Keratinocyte (primary cell): ENCODE data around the gene OR10Z1. TPM values are rescaled to one million over a fixed set of nuclear protein-coding genes. Genes with fewer than 3 reads are reported as not detected.

Experiments used
- DNase-seq: peaks from one replicate; pipeline ENCODE4 v3.0.0-alpha.2; 2011; ENCODE audit warnings: low read depth, missing footprints, low spot score
- FAIRE-seq: peaks from 2 replicates; lab custom pipeline; 2011; peaks lifted over from hg19 to GRCh38; lab: Jason Lieb, UNC
- H2AFZ ChIP-seq: 2 replicates; pipeline ENCODE4 v1.6.0; 2012; ENCODE audit warnings: low read length, control low read depth, inconsistent platforms; ENCODE audit not compliant: control insufficient read depth
- H3K27ac ChIP-seq: 2 replicates; pipeline ENCODE4 v1.5.1; 2011; ENCODE audit warnings: low read length; ENCODE audit not compliant: control insufficient read depth, insufficient read depth
- H3K27me3 ChIP-seq: 3 replicates; pipeline ENCODE4 v1.6.0; 2011; ENCODE audit warnings: low read length; ENCODE audit not compliant: control insufficient read depth, insufficient read depth; ENCODE audit errors: extremely low read depth
- H3K36me3 ChIP-seq, 2 experiments: 2 replicates in 1 of 2; 3 replicates in 1 of 2; pipeline ENCODE4 v1.5.1; 2011; ENCODE audit warnings: low read length in 2 of 2, mild to moderate bottlenecking in 1 of 2; ENCODE audit not compliant: control insufficient read depth in 2 of 2, insufficient read depth in 2 of 2; ENCODE audit errors: extremely low read depth in 1 of 2
- H3K4me1 ChIP-seq: 3 replicates; pipeline ENCODE4 v1.5.1; 2011; ENCODE audit warnings: low read length; ENCODE audit not compliant: control insufficient read depth, insufficient read depth; ENCODE audit errors: extremely low read depth
- H3K4me2 ChIP-seq: 3 replicates; pipeline ENCODE4 v1.6.0; 2011; ENCODE audit warnings: low read depth, low read length; ENCODE audit not compliant: control insufficient read depth, insufficient read depth; ENCODE audit errors: extremely low read depth
- H3K4me3 ChIP-seq, 3 experiments: fragments of 200-600 bp in 1 of 3; sonication (generic) in 1 of 3; 2 replicates in 2 of 3; 3 replicates in 1 of 3; pipeline ENCODE4 v1.5.1; 2011 to 2016; ENCODE audit warnings: low read length in 3 of 3, mild to moderate bottlenecking in 3 of 3, control low read depth in 2 of 3, inconsistent platforms in 1 of 3, low read depth in 1 of 3, mixed read lengths in 1 of 3, mixed run types in 1 of 3, moderate library complexity in 1 of 3; ENCODE audit not compliant: control insufficient read depth in 2 of 3, insufficient read depth in 2 of 3; ENCODE audit errors: extremely low read depth in 1 of 3
- H3K79me2 ChIP-seq: 2 replicates; pipeline ENCODE4 v1.6.0; 2012; ENCODE audit warnings: low read length; ENCODE audit not compliant: control insufficient read depth, insufficient read depth
- H3K9ac ChIP-seq: 3 replicates; pipeline ENCODE4 v1.6.0; 2011; ENCODE audit warnings: low read length; ENCODE audit not compliant: control insufficient read depth, insufficient read depth; ENCODE audit errors: extremely low read depth
- H3K9me1 ChIP-seq: 3 replicates; pipeline ENCODE4 v1.6.0; 2011; ENCODE audit warnings: low read length; ENCODE audit not compliant: control insufficient read depth, insufficient read depth; ENCODE audit errors: extremely low read depth
- H3K9me3 ChIP-seq: 2 replicates; pipeline ENCODE4 v1.5.1; 2012; ENCODE audit warnings: low read depth, low read length; ENCODE audit not compliant: control insufficient read depth
- H4K20me1 ChIP-seq: 3 replicates; pipeline ENCODE4 v1.6.0; 2011; ENCODE audit warnings: low read length; ENCODE audit not compliant: control insufficient read depth, insufficient read depth; ENCODE audit errors: extremely low read depth
- EZH2 ChIP-seq: IDR thresholded peaks from one replicate; pipeline ENCODE4 v1.6.1; 2012; ENCODE audit warnings: inconsistent platforms, mild to moderate bottlenecking, low read length, moderate library complexity
- dilution Hi-C: fragments of 300-500 bp; cut with MboI; formaldehyde crosslinking; loops from one replicate; pipeline ENCODE4 v1.7.0; 2020; ENCODE audit warnings: low sequenced_read_pairs; ENCODE audit not compliant: extremely low pct_ligation_motif_present
- polyA plus RNA-seq, 5 experiments: library from polyadenylated mRNA; depleted of rRNA in 3 of 5; stranded (reverse) in 3 of 5; stranded (forward) in 1 of 5; unstranded in 1 of 5; fragments of >200 nt; gene quantifications; 1 replicate in 1 of 5; 2 replicates in 3 of 5; 3 replicates in 1 of 5; pipeline versions ENCODE4 v1.2.1 to v1.2.3, GENCODE V29; 2011 to 2012; ENCODE audit warnings: missing spikeins in 2 of 5, low read depth in 1 of 5, low replicate concordance in 1 of 5
- TF ChIP-seq, protein P1 (sequence below), 3 experiments: IDR thresholded peaks in 1 of 3; conservative IDR thresholded peaks in 1 of 3; optimal IDR thresholded peaks in 1 of 3; 2 replicates in 2 of 3; 3 replicates in 1 of 3; pipeline versions ENCODE3 to v1.5.1; 2011; ENCODE audit warnings: low read length in 3 of 3, mild to moderate bottlenecking in 3 of 3, moderate library complexity in 2 of 3, control low read depth in 1 of 3, inconsistent platforms in 1 of 3; ENCODE audit not compliant: insufficient read depth in 2 of 3; ENCODE audit errors: extremely low read depth in 1 of 3

The OR10Z1 gene
- polyA plus RNA-seq, 1 donor (not counting 4 experiments of a cell fraction or from before 2014, with no cell fraction given) = not detected

DNA sequence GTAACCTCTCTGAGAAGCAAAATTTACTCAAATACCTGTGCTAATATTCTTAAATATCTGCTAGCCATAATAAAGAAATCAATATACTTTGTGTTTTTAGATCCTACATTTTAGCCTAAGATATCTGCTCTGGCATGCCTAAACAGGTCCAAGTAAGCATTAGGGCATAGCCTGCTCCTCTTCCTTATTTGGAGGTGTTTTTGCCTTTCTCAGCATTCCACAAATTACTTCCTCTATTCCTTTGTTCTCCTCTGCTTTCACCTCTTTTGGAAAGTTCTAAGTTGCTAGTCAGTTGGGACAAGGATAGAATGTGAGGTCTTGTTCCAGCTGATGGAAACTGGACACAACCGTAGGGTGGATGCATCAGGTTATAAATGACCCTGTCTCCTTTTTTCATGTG is 18.1 kb upstream of the OR10Z1 start:
- Histone ChIP-seq H4K20me1 (no peaks in the 10 kb centered on the region), H2AFZ (no peak overlapping the region), H3K9me1 (no peaks in the 10 kb centered on the region), H3K79me2 (no peaks in the 10 kb centered on the region), H3K27me3 (no peaks in the 10 kb centered on the region), H3K27ac (no peak overlapping the region), H3K36me3 (no peaks in the 10 kb centered on the region), H3K4me1 (no peaks in the 10 kb centered on the region), H3K4me3 (no peak overlapping the region), H3K9ac (no peak overlapping the region), H3K4me2 (no peak overlapping the region), H3K9me3 (no peaks in the 10 kb centered on the region)
- dilution Hi-C loops = no loop called here
- no peak for TF ChIP-seq EZH2
- TF ChIP-seq, protein P1, sequence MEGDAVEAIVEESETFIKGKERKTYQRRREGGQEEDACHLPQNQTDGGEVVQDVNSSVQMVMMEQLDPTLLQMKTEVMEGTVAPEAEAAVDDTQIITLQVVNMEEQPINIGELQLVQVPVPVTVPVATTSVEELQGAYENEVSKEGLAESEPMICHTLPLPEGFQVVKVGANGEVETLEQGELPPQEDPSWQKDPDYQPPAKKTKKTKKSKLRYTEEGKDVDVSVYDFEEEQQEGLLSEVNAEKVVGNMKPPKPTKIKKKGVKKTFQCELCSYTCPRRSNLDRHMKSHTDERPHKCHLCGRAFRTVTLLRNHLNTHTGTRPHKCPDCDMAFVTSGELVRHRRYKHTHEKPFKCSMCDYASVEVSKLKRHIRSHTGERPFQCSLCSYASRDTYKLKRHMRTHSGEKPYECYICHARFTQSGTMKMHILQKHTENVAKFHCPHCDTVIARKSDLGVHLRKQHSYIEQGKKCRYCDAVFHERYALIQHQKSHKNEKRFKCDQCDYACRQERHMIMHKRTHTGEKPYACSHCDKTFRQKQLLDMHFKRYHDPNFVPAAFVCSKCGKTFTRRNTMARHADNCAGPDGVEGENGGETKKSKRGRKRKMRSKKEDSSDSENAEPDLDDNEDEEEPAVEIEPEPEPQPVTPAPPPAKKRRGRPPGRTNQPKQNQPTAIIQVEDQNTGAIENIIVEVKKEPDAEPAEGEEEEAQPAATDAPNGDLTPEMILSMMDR (optimal IDR thresholded peaks at IDR 0.05 in 1 of 3, IDR thresholded peaks at IDR 0.05 in 1 of 3, conservative IDR thresholded peaks at IDR 0.05 in 1 of 3; ENCODE audit: extremely low read depth in 1 of 3, insufficient read depth in 2 of 3, low read length in 3 of 3) = no peak
- DNase-seq = no peak
- no peak for FAIRE-seq

DNA sequence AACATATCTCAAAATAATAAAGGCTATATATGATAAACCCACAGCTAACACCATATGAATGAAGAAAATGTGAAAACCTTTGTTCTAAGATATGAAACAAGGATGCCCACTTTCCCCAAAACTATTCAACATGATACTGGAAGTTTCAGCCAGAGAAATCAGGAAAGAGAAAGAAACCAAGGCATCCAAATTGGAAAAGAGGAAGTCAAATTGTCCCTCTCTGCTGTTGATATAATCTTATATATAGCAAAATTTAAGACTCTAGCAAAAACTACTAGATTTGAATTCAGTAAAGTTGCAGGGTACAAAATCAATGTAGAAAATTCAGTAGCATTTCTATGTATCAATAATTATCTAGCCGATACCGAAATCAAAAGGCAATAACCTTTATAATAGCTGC is 4.3 kb upstream of the OR10Z1 start:
- no peak overlapping the region for H3K4me3 ChIP-seq
- no peaks in the 10 kb centered on the region for H3K4me1 ChIP-seq
- H3K36me3 ChIP-seq = no peaks in the 10 kb centered on the region
- H4K20me1 ChIP-seq = no peaks in the 10 kb centered on the region
- H3K9me3 ChIP-seq = no peaks in the 10 kb centered on the region
- H2AFZ ChIP-seq = no peak overlapping the region
- no peaks in the 10 kb centered on the region for H3K79me2 ChIP-seq
- no peak for TF ChIP-seq EZH2
- TF ChIP-seq, protein P1 (optimal IDR thresholded peaks at IDR 0.05 in 1 of 3, IDR thresholded peaks at IDR 0.05 in 1 of 3, conservative IDR thresholded peaks at IDR 0.05 in 1 of 3; ENCODE audit: extremely low read depth in 1 of 3, insufficient read depth in 2 of 3, low read length in 3 of 3) = no peak
- no peaks in the 10 kb centered on the region for H3K9me1 ChIP-seq
- DNase-seq = no peak
- dilution Hi-C loops = no loop called here
- no peak overlapping the region for H3K4me2 ChIP-seq
- no peak overlapping the region for H3K9ac ChIP-seq
- H3K27me3 ChIP-seq = no peaks in the 10 kb centered on the region
- FAIRE-seq = no peak
- no peak overlapping the region for H3K27ac ChIP-seq
